ENCODE data around the gene ANKRD55.

DNA sequence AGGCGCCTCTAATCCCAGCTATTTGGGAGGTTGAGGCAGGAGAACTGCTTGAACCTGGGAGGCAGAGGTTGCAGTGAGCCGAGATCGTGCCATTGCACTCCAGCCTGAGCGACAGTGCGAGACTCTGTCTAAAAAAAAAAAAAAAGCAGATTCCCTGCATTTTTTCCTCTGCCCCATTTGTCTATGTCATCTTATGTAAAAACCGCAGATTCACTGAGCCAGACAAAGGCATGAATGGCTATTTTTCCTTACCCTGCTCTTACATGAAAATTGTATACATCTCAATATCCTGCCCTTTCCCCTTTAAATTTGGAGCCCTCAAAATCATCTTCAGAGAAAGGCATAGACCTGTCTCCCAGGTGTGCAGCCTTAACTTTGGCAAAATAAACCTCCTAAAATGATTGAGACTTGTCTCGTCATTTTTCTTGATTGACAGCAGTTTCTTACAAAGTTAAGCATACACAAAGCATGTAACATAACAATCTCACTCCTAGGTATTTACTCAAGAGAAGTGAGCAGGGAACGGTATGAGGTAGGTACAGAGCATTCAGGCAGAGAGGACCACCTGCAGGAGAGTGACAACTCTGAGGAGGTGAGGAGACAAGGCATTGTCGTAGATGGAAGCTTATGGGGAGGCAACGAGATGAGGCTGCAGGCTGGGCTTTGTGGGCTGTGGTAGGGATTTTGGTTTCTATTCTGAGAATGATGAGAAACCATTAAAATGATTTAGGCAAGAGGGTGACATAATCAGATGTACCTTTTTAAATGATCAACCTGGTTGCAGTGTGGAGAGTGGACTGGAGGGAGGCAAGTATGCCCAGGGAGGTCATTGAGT is 172.6 kb downstream of the ANKRD55 start:
- no peak for TF ChIP-seq POLR2A (IDR thresholded peaks at IDR 0.05)
- no peak for TF ChIP-seq POLR2AphosphoS5 (IDR thresholded peaks at IDR 0.05)
- TF ChIP-seq, protein P1, sequence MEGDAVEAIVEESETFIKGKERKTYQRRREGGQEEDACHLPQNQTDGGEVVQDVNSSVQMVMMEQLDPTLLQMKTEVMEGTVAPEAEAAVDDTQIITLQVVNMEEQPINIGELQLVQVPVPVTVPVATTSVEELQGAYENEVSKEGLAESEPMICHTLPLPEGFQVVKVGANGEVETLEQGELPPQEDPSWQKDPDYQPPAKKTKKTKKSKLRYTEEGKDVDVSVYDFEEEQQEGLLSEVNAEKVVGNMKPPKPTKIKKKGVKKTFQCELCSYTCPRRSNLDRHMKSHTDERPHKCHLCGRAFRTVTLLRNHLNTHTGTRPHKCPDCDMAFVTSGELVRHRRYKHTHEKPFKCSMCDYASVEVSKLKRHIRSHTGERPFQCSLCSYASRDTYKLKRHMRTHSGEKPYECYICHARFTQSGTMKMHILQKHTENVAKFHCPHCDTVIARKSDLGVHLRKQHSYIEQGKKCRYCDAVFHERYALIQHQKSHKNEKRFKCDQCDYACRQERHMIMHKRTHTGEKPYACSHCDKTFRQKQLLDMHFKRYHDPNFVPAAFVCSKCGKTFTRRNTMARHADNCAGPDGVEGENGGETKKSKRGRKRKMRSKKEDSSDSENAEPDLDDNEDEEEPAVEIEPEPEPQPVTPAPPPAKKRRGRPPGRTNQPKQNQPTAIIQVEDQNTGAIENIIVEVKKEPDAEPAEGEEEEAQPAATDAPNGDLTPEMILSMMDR (IDR thresholded peaks at IDR 0.05) = no peak
- TF ChIP-seq EP300 (IDR thresholded peaks at IDR 0.05) = no peak

Measured in sigmoid colon (tissue), 4 donors.